ENCODE measurements around the gene HPCAL4.

HPCAL4 gene

DNA sequence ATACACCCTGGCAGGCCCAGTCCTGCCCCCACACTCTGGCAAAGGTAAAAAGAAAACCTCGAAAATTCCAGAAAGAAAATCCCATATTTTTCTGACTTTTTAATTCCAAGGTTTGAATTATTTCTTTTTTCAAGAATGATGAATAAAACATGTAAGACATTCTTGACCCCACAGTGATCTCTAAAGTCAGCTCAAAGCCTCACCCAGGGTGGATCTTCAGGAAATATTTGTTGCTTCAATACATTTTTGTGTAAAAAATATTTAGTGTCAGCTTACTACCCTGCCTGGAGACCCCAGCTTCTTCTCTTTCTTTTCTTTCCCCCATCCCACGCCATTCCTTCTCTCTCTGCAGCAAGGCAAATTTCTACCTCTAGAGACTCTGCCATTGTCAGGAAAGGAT is 12.3 kb downstream of the HPCAL4 start:
- DNase-seq, result no peak

DNA sequence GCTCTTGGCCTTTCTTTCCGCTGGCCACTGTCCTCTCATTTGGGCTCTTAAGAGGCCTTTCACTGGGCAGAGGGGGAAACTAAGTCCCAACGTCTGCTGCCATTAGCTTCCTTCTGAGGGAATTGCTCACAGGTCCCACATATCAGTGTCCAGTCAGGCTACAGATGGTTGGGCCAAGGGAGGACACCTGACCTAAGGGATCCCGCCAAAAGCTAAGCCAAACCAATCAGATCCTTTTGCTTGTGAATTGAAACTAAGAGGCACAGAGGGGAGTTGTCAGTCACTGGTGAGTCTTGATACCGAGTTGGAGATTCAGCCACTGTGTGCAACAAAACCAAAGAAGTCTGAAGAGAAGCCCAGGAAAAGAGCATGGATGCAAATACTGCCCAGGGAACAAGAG is 13.6 kb downstream of the HPCAL4 start:
- DNase-seq, result no peak

GRCh38 chr1:39676948-39677548 is 14.2 kb downstream of the HPCAL4 start:
- DNase-seq, result no peak

- peak in 2 of 58 donors; percentile 30 to 37 for DNase-seq
Observed at GRCh38 chr1:39675220-39675619, 16.0 kb downstream of the HPCAL4 start.

DNA sequence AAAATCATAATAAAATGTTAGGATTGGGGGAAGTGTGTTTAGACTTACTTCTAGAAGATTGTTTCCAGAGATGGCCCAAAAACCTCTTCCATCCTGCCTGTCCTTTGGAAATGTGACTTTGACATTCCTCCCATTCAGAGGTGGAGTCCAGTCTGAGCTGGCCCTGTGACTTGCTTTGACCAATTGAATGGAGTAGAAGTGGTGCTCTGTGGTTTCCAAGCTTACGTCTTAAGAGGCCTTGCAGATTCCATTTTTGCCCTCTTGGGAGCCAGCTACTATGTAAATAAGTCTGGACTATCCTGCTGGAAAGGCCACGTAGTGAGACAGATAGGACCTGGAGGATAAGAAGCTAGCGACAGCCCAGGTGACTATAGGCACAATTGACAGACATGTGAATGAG is 18.0 kb downstream of the HPCAL4 start:
- DNase-seq, result no peak

DNA sequence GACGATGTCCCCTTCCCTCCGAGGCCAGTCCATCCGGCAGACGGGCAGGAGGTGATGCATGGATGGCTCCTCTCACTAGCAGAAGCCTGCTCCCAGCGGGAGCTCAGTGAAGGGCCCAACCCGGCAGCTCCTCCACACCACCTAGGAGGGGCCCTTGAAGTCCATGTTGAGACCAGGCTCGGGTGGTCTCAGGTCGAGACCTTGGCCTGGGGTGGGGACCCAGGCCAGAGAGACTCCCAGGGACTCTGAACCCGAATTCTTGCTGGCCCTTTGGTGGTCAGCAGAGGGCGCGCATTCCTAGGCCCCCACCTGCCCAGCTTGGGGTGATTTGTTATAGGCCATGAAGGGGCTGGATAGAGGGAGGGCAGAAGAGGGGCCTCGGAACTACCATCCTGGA is 18.7 kb downstream of the HPCAL4 start:
- peak in 1 of 58 donors; percentile 67 for DNase-seq

- peak in 42 of 58 donors; percentile 10 to 67 (median 38) for DNase-seq
Observed at GRCh38 chr1:39671793-39672550, 19.3 kb downstream of the HPCAL4 start, which contains the start of gene NT5C1A. NT5C1A (minus strand) TSS chr1:39672107; CDS start chr1:39672038, 69 bp downstream.

GRCh38 chr1:39671433-39671792 is 19.8 kb downstream of the HPCAL4 start:
- peak in 45 of 58 donors; percentile 17 to 76 (median 44) for DNase-seq

DNA sequence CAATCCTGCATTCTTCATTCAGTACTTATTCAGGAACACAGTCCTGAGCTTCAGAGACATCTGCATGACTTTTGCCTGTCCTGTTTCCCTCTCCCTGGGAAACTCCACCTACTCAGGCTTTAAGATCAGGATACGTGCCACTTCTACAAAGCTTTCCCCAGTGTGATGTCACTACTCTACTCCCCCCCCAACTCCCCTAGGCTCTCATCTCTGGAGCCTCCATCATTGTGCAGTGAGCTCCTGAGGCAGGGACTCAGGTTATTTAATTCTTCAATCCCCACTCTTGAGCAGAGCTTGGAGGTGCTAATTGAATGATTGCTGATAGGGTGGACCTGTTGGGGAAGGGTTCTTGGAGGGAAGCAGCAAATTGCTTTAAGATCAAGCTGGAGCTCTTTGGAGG is 20.5 kb downstream of the HPCAL4 start:
- no peak for DNase-seq

DNA sequence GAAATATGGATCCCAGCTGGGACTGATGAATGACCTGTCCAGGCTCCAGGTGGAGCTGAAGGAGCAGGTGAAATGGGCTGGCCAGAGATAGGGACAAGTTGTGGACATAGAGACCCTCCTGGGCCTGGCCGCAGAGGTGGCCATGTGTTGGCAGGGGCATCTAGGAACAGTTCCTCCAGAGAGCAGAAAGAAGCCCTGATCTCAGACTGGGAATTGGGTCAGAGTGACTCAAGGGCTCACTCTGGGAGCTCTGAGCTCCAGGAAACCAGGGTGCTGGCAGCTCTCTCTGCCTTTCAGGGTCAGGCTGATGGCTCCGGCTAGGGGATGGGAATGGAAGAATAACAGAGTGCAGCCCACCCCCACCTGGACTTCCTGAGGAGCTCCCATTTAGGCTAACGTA is 22.3 kb downstream of the HPCAL4 start:
- no peak for DNase-seq

GRCh38 chr1:39668111-39668510 is 23.1 kb downstream of the HPCAL4 start:
- DNase-seq, result peak in 16 of 58 donors; percentile 11 to 47 (median 26)

DNA sequence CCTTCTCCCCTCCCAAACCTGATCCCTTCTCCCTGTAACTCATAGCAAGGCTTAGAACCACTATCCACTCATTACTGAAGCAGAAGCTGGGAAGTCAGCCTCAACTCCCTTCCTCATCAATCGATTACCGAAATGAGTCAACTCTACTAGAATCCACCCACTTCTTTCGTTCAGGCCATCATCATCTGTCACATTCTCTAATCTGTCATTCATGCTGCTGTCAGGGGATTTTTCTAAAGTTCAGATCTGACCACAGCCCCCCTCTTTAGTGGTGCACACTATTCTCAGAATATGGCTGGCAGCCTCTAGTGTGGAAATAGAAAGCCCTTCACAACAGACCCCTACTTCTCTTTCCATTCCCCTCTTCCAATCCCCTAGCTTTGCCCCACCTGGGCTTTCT is 24.5 kb downstream of the HPCAL4 start:
- DNase-seq, result no peak

GRCh38 chr1:39663559-39663958 is 27.7 kb downstream of the HPCAL4 start:
- DNase-seq, result no peak

DNA sequence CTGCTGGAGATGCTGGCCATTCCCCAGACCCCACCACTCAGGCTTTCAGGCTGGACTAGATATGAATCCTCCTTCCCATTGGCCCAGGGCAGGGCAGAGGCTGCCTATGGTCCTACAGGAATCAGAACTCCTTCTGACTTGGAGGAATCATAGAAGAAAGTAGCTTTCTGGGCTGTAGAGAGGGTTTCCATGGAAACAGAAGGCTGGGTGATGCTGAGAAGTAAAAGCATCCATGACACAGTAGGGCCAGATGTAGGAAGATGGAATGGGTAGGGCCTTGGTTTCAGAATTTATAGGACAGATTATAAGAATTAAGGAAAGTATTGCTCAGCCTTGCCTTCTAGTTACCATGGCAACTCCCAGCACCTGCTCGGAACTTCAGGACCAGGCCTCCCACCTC is 28.4 kb downstream of the HPCAL4 start:
- no peak for DNase-seq

DNA sequence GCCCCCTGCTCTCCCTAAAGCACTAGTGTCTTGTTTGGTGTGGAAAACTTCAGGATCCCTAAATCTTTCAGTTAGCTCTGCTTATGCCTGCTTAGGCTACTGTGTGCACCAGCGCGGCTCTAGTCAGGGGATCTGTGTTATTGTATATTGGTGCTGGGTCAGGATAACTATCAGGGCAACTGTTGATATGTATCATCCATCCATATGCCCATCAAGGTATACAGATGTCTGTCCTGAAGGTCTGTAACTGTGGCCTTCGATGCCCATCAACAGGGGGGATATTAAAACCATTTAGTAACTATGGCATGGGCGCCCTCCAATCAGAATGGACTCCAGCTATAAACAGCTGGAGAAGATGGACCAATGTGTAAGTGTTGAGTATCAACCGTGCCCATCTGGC is 31.7 kb downstream of the HPCAL4 start:
- DNase-seq, result no peak

- no peak for DNase-seq
Observed at GRCh38 chr1:39659110-39659509, 32.1 kb downstream of the HPCAL4 start.

DNA sequence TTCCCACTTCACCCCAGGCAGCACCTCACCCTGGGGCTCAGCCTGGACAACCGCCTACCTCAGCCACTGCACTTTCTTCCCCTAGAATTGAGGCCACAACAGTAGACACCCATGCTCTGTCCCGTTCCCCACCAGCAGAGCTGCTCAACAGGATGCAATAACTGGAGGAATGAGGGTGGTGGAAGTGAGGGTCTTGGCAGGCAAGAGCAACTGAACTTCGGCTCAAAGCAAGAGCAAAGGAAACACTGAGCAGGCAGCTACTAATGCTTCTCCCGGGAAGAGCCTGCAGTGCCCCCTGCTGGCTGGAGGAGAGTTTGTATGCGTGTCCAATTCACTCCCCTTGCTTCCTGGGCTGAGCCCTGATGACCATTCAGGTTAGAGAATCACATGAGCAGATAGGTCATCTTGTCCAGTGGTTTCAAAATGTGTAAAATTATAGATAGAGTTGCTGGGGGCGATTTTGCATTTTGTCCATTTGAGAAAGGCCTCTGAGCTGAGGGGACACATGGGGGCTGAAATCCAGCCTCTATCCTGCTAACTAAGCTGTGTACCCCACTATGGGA is 33.2 kb downstream of the HPCAL4 start:
- DNase-seq, result peak in 31 of 58 donors; percentile 5 to 66 (median 20)

GRCh38 chr1:39657402-39657801 is 33.8 kb downstream of the HPCAL4 start:
- peak in 15 of 58 donors; percentile 10 to 56 (median 23) for DNase-seq

- DNase-seq, result no peak
Observed at GRCh38 chr1:39656391-39656790, 34.8 kb downstream of the HPCAL4 start.

- DNase-seq, result peak in 11 of 58 donors; percentile 8 to 33 (median 19)
Observed at GRCh38 chr1:39655578-39656268, 35.5 kb downstream of the HPCAL4 start.

DNA sequence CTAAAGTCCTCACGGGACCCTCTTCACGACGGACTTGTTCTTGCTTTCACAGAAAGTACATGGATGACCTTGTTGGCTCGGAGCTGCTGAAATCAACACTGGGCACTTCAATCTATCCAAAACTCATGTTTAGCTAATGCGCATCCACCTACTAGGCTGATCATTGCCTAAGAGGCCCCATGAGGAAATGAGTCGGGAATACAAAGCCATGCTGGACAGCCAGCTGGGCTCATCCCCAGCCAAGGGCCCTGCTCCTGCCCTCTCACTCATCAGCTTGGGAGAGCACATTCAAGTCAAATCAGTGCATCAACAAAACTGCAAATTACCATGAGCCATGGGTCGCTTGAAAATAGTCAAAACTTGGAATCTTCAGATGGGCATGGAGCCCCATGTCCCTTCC is 36.9 kb downstream of the HPCAL4 start:
- no peak for DNase-seq

DNA sequence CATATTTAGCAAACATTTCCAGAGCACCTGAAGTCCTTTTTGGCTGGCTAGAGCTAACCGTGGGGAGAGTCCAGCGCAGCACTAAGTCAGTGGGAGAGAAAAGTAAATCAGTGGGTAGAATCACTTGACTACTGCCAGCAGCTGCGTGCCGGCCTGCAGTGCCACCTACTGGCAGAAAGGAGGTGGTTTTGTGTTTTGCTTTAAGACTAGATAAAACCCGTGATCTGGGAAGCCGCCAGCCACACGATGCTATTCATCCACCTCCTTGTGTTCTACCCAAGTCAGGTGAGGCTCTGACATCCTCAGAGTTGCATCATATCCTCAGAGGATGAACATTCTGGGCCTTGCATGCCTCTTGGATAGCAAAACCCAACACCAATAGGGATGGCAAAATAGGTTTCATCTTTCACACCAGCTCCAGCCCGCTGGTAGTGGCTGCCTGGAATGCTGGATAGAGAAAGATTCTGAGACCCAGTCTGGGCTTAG is 37.6 kb downstream of the HPCAL4 start:
- peak in 57 of 58 donors; percentile 6 to 86 (median 65) for DNase-seq
